Forelimb muscle (tissue), 1 donor: ENCODE data around the gene MAB21L4. TPM values are rescaled to one million over a fixed set of nuclear protein-coding genes. Genes with fewer than 3 reads are reported as not detected.

Experiments used
- DNase-seq: peaks from one replicate; pipeline ENCODE4 v3.0.0-alpha.2; 2013; ENCODE audit warnings: low read depth
- polyA plus RNA-seq: library from polyadenylated mRNA; unstranded; fragments of 120-200 nt; gene quantifications from one replicate; pipeline ENCODE4 v1.2.1, GENCODE V29; 2013; ENCODE audit not compliant: insufficient read length

The MAB21L4 gene
- not detected for polyA plus RNA-seq

- no peak for DNase-seq
Observed at GRCh38 chr2:240895656-240896388, at the start of gene MAB21L4. Gene MAB21L4, minus strand, starts transcription at chr2:240896156. Its CDS starts 159 bp downstream, at chr2:240895997.

DNA sequence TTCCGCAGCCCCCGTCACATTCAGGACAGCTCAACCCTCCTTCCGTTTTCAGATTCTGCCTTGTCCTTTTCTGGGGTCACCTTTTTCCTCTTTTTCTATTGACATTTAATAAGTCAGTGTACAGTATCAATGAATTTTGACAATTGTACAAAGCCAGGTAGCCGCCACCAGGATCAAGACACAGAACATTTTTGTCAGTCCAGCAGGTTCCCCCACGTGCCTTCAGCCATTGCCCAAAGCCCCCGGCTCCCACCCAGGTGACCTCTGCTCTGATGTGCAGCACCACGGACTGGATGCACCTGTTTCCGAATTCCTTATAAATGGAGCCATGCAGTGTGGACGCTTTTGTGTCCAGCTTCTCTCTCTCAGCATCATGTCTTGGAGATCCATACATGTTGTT, 40.1 kb upstream of the MAB21L4 start:
- no peak for DNase-seq

DNA sequence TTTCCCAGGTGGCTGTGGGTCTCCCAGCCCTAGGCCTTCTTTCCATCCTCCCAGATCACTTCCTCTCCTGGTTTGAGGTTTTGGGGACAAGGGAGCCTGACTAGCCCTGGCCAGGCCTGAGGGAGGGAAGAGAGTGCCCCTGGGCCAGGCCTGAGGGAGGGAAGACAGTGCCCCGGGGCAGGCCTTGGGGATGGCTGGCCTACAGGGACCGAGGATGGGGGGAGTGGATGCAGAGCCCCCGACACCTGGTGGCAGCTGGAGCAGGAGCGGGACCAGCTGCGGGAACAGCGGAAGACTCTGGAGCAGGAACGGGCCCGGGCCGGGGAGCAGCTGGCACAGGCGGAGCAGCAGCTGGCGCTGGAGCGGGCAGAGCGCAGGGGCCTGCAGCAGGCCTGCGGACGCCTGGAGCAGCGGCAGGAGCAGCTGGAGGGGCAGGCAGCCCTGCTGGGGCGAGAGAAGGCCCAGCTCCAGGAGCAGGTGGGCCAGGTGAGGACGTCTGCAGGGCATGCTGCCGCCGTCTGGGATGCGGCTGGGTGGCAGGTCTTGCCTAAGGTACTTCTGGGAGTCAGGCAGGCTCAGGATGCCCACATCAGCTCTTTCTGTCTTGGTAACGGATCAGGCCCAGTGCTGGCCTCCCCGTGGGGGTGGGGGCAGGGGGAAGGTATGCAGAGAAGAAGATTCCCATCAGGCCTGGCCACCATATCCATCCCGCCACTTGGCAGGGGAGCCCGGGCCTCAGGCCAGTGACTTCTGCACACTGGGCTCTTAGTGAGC, 39.3 kb upstream of the MAB21L4 start:
- DNase-seq: no peak

GRCh38 chr2:240934701-240935102, 38.7 kb upstream of the MAB21L4 start:
- no peak for DNase-seq

DNA sequence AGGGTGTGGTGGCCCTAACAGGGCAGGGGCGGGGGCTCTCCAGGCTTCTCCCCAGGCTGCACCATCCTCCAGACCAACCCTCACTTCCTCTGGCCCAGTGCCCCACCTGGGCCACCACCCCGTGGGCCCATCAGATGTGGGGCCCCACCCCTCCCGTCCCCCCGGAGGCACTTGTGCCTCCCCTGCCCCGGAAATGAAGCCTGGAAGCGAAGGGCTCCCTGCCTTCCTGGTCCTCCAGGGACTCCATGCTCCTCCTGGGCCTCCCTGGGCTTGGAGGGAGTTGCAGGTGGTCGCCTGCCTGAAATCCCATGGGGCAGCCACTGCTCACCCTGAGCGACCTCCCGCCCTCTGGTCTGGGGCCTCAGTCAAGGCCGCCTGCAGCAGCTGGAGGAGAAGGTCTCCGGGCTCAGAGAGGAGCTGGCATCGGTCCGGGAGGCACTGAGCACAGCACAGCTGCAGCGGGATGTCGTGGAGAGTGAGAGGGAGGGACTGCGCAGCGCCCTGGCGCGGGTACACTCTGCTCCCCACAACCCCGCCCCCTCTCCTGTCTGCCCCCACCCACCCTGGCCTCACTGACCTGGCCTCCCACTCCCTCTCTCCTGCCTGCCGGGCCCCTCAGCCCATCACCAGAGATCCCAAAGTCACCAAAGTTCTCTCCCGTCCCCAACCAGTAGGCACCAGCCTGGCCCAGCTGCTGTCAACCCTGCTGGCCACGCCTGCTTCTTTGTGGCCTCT, 38.2 kb upstream of the MAB21L4 start:
- no peak for DNase-seq

DNA sequence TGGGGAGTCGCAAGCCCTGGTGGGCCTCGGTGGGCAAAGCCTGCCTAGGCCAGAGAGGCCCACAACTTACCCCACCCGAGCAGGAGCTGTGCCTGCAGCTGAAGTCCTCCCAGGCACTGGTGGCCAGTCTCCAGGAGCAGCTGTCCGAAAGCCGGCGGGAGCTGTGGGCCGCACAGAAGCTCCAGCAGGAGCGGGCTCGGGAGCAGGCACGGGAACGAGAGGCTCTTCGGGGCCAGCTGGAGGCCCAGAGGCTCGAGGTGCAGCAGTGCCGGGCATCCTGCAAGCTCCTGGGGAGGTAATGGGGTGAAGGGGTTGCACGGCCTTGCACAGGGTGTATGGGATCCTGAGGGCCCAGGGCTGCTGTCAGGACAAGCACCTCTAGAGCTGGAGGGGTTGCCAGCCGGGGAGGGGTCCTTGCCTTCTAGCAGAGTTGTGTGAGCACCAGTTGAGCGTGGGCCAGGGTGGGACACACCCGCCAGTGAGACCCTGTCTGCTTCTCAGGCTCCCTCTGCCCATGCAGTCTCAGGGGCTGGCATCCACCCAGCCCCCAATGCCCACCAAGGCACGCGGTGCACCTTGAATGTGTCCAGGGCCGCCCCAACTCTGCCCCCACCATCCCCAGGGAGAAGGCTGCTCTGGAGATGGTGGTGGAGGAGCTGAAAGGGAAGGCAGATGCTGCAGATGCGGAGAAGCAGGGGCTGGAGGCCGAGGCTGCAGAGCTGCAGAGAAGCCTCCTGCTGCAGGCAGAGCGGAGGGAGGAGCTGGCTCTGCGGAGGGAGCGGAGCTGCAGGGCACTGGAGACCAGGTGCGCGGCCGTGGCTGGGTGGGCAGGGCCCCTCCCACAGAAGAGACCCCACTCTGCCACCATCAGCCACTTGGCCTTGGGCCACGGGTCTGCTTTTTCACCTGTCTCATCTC, 37.4 kb upstream of the MAB21L4 start:
- no peak for DNase-seq

DNA sequence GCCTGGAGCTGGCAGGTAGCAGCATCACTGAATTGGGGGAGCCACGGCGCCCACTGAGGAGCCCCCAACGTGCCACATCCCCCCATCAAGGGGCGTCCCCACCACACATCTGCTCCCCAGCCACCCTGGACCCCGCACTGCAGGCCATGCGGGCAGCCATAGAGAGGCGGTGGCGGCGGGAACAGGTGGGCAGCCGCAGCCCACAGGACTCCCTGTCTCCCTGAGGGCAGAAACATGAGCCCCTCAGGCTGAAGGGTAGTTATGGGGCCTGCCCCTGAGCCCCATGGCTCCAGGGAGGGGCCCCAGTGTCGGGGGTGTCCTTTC, 36.7 kb upstream of the MAB21L4 start:
- no peak for DNase-seq

DNA sequence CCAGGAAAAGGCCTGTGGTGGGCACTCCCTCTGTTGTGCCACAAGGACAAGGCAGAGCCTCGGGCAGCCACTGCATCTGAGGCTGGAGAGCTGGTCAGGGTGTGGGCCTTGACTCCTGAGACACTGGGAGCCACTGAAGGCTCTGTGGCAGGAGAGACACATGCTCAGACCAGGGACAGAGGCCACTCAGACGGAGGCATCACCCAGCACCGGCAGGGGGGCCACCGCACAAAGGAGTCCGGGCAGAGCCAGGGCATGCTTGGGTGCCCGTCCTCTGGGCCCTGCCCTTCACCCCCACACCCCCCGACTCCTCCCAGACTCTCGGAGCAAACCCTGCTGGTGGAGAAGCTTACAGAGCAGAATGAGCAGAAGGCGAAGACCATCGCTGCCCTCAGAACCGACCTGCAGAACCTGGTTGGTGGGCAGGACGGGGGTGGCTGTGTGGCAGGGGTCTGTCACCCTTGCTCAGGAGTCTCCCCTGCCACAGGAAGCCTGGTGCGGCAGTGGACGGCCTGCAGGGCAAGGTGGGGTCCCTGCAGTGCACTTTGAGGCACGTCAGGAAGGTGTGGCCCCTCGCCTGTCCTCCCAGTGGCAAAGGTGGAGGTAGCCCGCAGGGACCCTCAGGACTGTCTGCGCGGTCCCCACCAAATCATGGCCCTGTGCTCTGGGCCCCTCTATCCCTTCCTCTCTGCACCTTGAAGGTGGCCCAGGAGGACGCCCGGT, 36.2 kb upstream of the MAB21L4 start:
- DNase-seq: no peak

DNA sequence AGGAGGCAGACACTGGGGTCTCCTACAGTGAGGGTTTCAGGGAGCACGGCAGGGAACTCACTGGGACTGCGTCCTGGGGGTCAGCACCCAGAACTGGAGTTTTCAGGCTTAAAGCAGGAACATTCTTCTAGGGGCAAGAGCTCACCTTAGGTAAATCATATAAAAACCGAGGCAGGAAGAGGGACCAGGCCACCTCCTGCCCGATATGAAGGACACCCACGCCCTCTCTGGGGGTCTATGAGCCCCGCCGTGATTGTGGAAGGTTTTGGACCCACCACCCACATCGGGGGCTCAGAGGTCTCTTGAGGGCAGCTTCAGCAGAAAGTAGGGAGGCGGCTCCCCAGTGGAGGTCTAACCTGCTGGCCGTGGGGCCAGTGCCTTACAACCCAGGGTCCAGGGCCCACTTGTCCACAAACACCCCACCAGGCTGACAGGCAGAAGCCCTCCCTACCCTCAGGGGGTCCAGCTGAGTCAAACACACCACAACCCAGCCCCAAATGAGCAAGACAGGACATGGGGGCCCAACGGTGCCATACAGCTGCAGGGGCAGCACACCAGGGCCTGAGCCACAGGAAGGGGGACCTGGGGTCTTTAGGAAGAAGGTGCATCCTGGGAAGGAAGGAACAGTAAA, 35.5 kb upstream of the MAB21L4 start:
- no peak for DNase-seq

DNA sequence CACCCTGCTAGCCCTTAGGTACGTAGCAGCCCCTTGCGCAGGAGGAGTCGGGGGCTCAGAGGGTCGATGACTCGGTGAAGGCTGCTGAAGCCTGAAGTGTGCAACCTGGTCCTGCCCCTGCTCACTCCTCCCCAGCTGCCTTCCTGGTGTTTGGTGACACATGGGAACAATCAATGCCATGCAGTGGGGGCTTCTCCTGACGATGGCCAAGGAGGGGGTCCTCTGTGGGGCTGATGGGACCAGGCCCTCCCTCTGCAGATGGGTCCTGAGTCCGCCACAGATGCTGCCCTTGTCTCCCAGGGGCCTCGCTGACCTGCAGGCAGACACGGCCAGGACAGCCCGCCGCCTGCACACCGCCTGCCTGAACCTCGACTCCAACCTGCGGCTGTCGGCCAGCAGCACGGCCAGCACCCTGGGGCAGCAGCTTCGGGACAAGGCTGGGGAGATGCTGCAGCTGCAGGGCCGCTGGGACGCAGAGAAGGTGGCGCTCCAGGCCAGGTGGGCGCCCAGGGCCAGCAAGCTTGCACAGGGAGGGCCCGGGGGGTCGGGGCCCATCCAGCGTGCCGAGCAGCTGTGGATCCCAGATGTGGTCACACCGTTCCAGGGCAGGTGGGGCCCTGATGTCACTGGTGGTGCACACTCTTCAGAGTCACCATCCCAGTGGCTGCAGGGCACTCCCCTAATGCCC, 34.8 kb upstream of the MAB21L4 start:
- DNase-seq: no peak

DNA sequence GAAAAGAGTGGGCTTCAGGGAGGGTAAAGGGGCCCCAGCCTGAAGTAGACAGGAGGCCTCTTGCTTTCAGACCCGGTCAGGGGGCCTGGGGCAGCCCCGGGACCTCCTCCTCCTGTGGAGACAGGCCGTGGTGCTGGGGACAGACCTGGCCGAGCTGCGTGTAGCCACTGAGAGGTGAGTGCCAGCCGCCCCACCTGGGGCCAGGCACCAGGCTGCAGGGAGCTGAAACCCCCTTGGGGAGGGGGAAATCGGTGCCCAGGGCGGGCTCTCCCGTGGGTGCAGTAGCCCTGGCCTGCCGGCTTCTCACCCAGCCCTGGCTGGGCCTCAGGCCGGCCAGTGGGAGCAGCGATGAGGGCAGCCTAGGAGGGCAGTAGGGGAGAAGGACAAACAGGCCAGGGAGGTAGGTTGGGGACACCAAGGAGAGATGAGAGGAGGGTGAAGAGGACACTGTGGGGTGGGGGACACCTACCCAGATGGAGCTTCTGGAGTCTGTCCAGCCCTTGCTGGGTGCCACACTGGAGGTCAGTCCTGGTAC, 34.2 kb upstream of the MAB21L4 start:
- no peak for DNase-seq

DNA sequence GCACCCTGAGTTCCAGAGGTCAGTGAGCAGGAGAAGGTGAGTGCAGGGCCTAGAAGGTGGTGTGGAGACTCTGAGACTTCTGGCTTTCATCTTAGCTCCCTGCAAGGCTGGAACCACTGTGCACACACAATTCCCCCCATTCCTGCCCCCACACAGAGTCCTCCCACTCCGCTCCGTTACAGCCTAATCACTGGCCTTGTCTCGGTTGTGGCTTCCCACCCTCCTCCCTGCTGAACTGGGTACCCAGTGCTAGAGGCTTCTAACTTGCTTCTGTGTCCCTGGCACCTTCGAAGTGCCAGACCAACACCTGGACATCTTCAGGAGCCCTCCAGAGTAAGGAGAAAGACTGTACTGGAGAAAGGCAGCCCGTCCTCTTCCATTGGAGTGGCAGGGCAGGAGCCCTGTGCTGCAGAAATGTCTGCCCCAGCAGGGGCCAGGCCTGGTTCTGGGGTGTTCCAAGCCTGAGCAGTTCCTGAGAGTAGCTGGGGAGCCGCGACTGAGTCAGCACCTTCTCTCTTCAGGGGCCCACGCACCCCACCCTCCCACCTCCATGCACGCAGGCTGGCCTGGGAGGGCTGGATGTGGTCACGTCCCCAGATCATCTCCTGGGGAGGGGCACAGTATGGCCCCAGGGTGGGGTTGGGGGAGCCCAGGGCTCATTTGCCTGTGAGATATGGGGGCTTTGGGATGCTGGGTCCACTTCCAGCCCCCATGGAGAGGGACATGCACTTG, 33.6 kb upstream of the MAB21L4 start:
- DNase-seq: no peak

DNA sequence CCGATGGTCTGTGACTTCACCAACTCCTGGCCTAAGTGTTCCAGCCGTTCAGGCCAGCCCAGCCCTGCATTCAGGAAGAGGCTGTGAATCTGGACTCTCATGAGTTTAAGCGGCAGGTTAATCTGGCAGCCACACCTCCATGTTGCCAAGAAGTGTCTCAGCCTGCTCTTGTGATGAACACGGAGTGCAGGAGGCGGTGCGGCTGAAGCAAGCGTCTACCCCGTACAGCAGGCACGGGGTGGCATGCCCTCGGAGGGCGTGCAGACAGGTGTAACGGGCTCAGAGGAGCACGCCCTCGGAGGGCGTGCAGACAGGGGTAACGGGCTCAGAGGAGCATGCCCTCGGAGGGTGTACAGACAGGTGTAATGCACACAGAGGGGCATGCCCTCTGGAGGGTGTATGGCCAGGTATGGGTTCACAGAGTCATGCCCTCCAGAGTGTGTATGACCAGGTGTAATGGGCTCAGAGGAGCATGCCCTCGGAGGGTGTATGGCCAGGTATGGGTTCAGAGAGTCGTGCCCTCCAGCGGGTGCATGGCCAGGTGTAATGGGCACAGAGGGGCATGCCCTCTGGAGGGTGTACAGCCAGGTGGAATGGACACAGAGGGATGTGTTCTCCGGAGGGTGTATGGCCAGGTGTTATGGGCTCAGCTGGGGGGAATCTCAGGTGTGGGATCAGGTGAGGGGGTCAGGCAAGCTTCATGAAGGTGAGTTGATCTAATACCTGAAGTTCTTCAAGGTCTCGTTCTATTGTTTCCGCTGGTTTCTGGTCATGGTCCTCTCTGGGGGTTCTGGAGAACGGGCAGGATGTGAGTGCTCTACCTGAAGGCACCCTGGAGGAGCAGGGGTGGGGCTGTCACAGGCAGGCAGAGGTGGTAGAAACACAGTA, 32.8 kb upstream of the MAB21L4 start:
- no peak for DNase-seq

- no peak for DNase-seq
Observed at GRCh38 chr2:240927390-240927781, 31.4 kb upstream of the MAB21L4 start.

DNA sequence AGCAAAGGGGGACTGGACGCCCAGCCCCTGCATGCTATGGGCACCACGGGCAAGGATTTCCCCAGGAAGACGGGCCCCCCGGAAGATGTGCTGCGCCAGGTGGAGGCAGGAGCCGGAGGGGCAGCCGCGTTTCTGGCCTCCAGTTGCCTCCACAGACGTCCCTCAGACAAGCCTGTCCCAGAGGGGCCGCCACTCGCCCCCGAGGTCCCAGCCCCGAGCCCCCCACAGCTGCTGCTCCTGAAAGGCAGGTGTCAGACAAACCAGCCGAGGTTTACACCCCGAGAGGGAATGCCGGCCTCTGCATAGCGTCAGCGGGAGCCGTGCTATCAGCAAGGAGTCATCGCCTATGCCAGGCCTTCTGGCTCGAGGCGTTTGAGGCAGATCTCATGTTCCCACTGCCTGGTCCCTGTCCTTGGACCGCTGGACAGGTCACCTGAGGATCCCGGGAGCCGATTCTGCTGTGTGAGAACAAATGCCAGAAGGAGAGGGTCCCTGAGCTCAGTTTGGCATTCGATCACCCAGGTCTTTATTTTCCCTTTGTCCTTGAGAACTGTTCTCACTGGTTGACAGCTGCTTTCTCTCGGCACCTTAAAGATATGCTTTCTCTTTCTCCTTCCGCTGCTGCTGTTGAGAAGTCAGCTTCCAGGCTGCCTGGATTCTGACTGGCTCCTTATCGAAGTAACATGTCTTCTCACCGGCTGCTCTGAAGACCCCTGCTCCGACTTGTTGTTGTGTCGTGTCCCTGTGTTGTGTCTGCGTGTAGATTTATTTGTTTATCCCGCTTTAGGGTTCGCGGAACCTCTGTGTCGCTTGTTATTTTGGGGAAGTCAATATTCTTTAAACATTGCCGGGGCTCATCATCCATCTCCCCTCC, 30.8 kb upstream of the MAB21L4 start:
- DNase-seq: no peak

GRCh38 chr2:240925568-240926515, 29.9 kb upstream of the MAB21L4 start:
- no peak for DNase-seq
